Subcutaneous adipose tissue (tissue), 4 donors: ENCODE data around the gene MAMDC2. TPM values are rescaled to one million over a fixed set of nuclear protein-coding genes. Genes with fewer than 3 reads are reported as not detected.

Source experiments
- total RNA-seq, 4 donors: library from RNA; depleted of rRNA; stranded (reverse); fragments of >200 nt; gene quantifications; one replicate each; pipeline ENCODE4 v1.1.0, GENCODE V29; 2016
- TF ChIP-seq, protein P1 (sequence below): fragments of 450-650 bp; IDR thresholded peaks from one replicate; pipeline ENCODE4 v1.5.1; 2016; ENCODE audit warnings: low read depth, mild to moderate bottlenecking, control low read depth, antibody characterized with exemption, moderate library complexity

MAMDC2 gene
- total RNA-seq, 4 donors from 2014 or later: 18.3 to 46.0 (median 21.8) TPM

DNA sequence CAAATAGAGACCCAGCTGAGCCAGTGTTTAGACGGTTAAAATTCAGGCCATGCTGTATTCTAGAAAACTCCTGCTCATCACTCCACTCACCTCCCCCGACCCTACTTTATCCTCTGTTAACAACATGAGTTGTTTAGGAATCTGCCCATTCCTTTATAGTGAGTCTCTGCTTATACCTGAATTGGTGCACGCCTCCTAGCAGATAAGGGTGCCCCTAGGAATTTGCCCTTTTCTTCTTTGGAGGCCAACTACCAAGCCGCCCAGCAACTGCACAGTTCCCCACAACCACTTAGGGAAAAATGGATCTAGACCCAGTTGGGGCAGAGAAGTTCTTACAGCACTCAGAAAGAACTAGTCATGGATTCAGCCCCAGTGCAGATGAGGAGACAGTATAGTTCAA lies 102.3 kb downstream of the MAMDC2 start:
- TF ChIP-seq, protein P1, sequence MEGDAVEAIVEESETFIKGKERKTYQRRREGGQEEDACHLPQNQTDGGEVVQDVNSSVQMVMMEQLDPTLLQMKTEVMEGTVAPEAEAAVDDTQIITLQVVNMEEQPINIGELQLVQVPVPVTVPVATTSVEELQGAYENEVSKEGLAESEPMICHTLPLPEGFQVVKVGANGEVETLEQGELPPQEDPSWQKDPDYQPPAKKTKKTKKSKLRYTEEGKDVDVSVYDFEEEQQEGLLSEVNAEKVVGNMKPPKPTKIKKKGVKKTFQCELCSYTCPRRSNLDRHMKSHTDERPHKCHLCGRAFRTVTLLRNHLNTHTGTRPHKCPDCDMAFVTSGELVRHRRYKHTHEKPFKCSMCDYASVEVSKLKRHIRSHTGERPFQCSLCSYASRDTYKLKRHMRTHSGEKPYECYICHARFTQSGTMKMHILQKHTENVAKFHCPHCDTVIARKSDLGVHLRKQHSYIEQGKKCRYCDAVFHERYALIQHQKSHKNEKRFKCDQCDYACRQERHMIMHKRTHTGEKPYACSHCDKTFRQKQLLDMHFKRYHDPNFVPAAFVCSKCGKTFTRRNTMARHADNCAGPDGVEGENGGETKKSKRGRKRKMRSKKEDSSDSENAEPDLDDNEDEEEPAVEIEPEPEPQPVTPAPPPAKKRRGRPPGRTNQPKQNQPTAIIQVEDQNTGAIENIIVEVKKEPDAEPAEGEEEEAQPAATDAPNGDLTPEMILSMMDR: no peak

GRCh38 chr9:70147196-70147595 lies 103.5 kb downstream of the MAMDC2 start:
- TF ChIP-seq, protein P1: no peak

GRCh38 chr9:70147651-70148050 lies 104.0 kb downstream of the MAMDC2 start:
- TF ChIP-seq, protein P1: no peak

DNA sequence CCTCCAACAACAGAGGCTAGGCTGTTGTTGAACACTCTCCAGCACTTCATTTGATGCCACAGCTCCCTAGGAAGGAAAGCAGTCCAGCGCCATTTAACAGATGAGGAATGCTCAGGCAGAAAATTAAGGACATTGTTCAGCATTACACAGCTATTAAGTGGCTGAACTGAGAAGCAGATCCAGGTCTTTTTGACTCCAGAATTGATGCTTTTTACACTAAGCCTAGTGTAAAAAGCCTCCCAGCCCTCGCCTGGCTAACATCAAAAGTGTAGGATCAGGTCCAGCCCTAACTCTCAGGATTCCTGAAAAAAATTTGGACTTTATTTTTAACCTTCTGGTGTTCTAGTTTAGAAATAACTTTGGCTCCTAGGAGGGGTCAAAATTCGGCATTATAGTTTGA lies 108.7 kb downstream of the MAMDC2 start:
- TF ChIP-seq, protein P1: no peak

GRCh38 chr9:70156729-70157128 lies 113.1 kb downstream of the MAMDC2 start:
- TF ChIP-seq, protein P1: no peak

DNA sequence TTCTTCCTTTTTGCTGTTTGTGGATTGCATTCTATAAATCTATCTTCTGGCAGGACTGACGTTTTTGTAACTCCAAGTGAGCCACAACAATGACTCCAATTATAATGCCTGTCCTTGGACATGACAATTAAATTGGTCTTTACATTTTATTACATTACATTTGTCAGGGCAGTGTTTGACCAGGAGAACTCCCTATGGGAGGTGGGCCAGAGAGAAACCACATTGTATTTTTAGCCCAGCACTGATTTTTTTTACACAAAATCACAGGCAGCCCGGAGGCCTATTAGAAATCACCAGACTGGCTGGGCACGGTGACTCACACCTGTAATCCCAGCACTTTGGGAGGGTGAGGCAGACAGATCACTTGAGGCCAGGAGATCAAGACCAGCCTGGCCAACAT lies 116.0 kb downstream of the MAMDC2 start:
- TF ChIP-seq, protein P1: no peak

- TF ChIP-seq, protein P1: no peak
Observed at GRCh38 chr9:70160686-70161600, 117.3 kb downstream of the MAMDC2 start.
